ENCODE measurements around the gene ATPAF2. TPM values are rescaled to one million over a fixed set of nuclear protein-coding genes. Genes with fewer than 3 reads are reported as not detected.

The ATPAF2 gene
- total RNA-seq, 1 experiment from 2014 or later: 18.6 TPM

- intact Hi-C loops (cut with micrococcal nuclease): no loop called here
- no peak for TF ChIP-seq CTCF (IDR thresholded peaks at IDR 0.05; ENCODE audit: unreplicated experiment)
- Mint-ChIP-seq H3K36me3 (ENCODE audit: insufficient read depth, unreplicated experiment) (peaks cover 6% of the 10 kb centered on the region), H3K9me3 (ENCODE audit: unreplicated experiment) (no peaks in the 10 kb centered on the region), H3K27ac (ENCODE audit: low read depth, unreplicated experiment) (no peak overlapping the region), H3K4me3 (ENCODE audit: unreplicated experiment) (no peak overlapping the region), H3K27me3 (ENCODE audit: insufficient read depth, unreplicated experiment) (no peaks in the 10 kb centered on the region), H3K4me1 (ENCODE audit: insufficient read depth, unreplicated experiment) (peaks cover 24% of the 10 kb centered on the region)
- BruUV-seq (replicated peaks): no TSS peak
- no peak for DNase-seq (ENCODE audit: unreplicated experiment)
- POLR2A ChIA-PET: no interaction called here
- CTCF ChIA-PET: no interaction called here
These were observed 49.9 kb downstream of the ATPAF2 start for GRCh38 chr17:17989081-17989480.

GRCh38 chr17:17988427-17988945 lies 50.5 kb downstream of the ATPAF2 start:
- no peak for TF ChIP-seq CTCF (IDR thresholded peaks at IDR 0.05; ENCODE audit: unreplicated experiment)
- intact Hi-C loops (cut with micrococcal nuclease): no loop called here
- ChIA-PET POLR2A (interaction anchor here (0.6 kb wide), 1 partner anchor 146 kb away, joined by 3 read pairs; no protein-coding TSS in a partner anchor), CTCF (no interaction called here)
- no peaks in the 10 kb centered on the region for H3K27me3 Mint-ChIP-seq (ENCODE audit: insufficient read depth, unreplicated experiment)
- H3K4me3 Mint-ChIP-seq (ENCODE audit: unreplicated experiment): no peak overlapping the region
- H3K36me3 Mint-ChIP-seq (ENCODE audit: insufficient read depth, unreplicated experiment): peaks cover 6% of the 10 kb centered on the region
- no TSS peak for BruUV-seq (replicated peaks)
- no peak for DNase-seq (ENCODE audit: unreplicated experiment)
- H3K27ac Mint-ChIP-seq (ENCODE audit: low read depth, unreplicated experiment): no peak overlapping the region
- peaks cover 27% of the 10 kb centered on the region for H3K4me1 Mint-ChIP-seq (ENCODE audit: insufficient read depth, unreplicated experiment)
- H3K9me3 Mint-ChIP-seq (ENCODE audit: unreplicated experiment): no peaks in the 10 kb centered on the region

GRCh38 chr17:17987901-17988300 lies 51.1 kb downstream of the ATPAF2 start:
- no peak overlapping the region for H3K4me3 Mint-ChIP-seq (ENCODE audit: unreplicated experiment)
- H3K27me3 Mint-ChIP-seq (ENCODE audit: insufficient read depth, unreplicated experiment): no peaks in the 10 kb centered on the region
- intact Hi-C loops (cut with micrococcal nuclease): no loop called here
- ChIA-PET CTCF (no interaction called here), POLR2A (interaction anchor here (0.6 kb wide), 1 partner anchor 146 kb away, joined by 3 read pairs; no protein-coding TSS in a partner anchor)
- peaks cover 6% of the 10 kb centered on the region for H3K36me3 Mint-ChIP-seq (ENCODE audit: insufficient read depth, unreplicated experiment)
- H3K9me3 Mint-ChIP-seq (ENCODE audit: unreplicated experiment): no peaks in the 10 kb centered on the region
- TF ChIP-seq CTCF (IDR thresholded peaks at IDR 0.05; ENCODE audit: unreplicated experiment): no peak
- H3K4me1 Mint-ChIP-seq (ENCODE audit: insufficient read depth, unreplicated experiment): peaks cover 24% of the 10 kb centered on the region
- DNase-seq (ENCODE audit: unreplicated experiment): no peak
- no TSS peak for BruUV-seq (replicated peaks)
- no peak overlapping the region for H3K27ac Mint-ChIP-seq (ENCODE audit: low read depth, unreplicated experiment)

- no peaks in the 10 kb centered on the region for H3K9me3 Mint-ChIP-seq (ENCODE audit: unreplicated experiment)
- intact Hi-C loops (cut with micrococcal nuclease): no loop called here
- no peak for TF ChIP-seq CTCF (IDR thresholded peaks at IDR 0.05; ENCODE audit: unreplicated experiment)
- H3K4me3 Mint-ChIP-seq (ENCODE audit: unreplicated experiment): no peak overlapping the region
- peaks cover 6% of the 10 kb centered on the region for H3K36me3 Mint-ChIP-seq (ENCODE audit: insufficient read depth, unreplicated experiment)
- BruUV-seq (replicated peaks): no TSS peak
- no peak overlapping the region for H3K27ac Mint-ChIP-seq (ENCODE audit: low read depth, unreplicated experiment)
- H3K4me1 Mint-ChIP-seq (ENCODE audit: insufficient read depth, unreplicated experiment): peaks cover 19% of the 10 kb centered on the region
- H3K27me3 Mint-ChIP-seq (ENCODE audit: insufficient read depth, unreplicated experiment): no peaks in the 10 kb centered on the region
- DNase-seq (ENCODE audit: unreplicated experiment): no peak
- CTCF ChIA-PET: no interaction called here
- POLR2A ChIA-PET: interaction anchor here (0.6 kb wide), 1 partner anchor 72 kb away, joined by 3 read pairs; no protein-coding TSS in a partner anchor
These were observed 51.6 kb downstream of the ATPAF2 start for GRCh38 chr17:17987187-17987896.
